Activated CD4-positive, alpha-beta T cell treated with anti-CD3 and anti-CD28 coated beads, Interleukin-2, Interleukin-6, amounts not matched to agents 100 ng/mL and 50 ng/mL, durations not matched to agents 16 hours and 8 hours (primary cell): ENCODE data around the gene GP1BA.

Source experiments
- DNase-seq: peaks from one replicate; pipeline ENCODE4 v3.0.0-alpha.2; 2020

The GP1BA gene

DNA sequence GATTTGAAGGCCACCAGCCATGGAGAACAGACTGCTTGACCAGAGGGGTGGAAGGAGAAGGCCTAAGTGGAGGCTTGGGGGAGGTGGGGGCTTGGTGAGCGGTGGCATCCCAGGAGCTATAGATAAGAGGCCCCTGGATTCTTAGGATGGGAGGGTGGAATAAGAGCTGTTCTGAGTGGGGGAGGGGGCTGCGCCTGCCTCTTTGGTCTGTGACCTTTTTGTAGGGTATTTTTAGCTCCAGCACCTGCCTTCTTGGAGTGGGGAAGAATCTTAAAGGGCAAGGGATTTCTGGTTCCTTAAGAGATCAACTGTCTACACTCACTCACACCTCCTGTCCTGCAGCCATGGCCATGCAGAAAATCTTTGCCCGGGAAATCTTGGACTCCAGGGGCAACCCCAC is 19.4 kb downstream of the GP1BA start:
- DNase-seq = no peak

DNA sequence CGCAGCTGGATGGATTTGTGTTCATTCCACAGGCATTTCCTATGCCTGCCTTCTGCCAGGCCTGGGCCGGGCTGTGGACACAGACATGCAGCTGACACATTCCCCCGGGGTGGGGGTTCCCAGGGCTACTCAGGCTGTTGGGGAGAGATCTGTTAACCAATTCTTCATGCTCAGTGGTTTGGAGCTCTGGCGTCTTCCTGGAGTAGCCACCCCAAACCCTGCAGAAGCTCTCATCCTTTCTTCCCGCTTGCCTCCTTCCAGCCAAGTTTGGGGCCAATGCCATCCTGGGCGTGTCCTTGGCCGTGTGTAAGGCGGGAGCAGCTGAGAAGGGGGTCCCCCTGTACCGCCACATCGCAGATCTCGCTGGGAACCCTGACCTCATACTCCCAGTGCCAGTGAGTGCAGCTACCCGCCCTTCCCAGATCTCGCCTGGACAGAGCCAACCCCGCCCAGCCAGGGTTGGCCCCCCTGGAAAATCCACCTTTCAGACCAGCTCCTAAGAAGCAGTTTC is 21.4 kb downstream of the GP1BA start:
- no peak for DNase-seq

DNA sequence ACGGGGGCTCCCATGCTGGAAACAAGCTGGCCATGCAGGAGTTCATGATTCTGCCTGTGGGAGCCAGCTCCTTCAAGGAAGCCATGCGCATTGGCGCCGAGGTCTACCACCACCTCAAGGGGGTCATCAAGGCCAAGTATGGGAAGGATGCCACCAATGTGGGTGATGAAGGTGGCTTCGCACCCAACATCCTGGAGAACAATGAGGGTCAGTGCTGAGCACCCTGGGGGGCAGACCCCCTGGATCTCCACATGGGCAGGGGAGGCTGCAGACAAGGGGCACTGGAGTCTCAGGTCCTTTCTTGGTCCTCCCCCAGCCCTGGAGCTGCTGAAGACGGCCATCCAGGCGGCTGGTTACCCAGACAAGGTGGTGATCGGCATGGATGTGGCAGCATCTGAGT is 23.0 kb downstream of the GP1BA start:
- no peak for DNase-seq

DNA sequence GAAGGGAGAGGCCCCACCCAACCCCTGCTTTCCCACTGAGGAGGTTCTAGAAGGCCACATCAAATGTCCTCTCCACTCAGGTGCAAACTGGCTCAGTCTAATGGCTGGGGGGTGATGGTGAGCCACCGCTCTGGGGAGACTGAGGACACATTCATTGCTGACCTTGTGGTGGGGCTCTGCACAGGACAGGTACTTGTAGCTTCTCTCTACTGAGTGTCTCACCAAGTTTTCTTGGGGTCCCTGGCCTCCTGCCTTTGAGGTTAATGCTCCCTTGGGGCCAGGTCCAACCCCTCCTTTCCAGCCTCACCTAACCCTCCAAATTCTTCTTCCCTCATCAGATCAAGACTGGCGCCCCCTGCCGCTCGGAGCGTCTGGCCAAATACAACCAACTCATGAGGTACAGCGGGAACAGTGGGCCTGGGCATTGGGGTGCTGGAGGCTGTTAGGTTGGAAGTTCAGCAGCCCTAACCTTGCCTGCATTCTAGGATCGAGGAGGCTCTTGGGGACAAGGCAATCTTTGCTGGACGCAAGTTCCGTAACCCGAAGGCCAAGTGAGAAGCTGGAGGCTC is 24.5 kb downstream of the GP1BA start:
- peak; percentile 44 for DNase-seq

DNA sequence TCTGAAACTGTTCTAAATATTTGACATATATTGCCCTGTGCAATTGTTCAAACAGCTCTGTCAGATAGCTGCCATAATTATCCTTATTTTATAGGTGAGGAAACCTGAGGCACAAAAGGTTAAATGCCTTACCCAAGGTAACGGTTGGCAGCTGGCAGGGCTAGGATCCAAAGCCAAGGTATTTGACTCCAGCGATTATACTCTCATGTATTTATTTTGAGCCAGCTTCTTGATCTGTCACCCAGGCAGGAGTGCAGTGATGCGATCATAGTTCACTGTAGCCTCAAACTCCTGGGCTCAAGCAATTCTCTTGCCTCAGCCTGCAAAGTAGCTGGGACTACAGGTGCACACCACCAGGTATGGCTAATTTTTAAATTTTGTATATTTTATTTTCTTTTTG is 26.0 kb downstream of the GP1BA start:
- DNase-seq = no peak

DNA sequence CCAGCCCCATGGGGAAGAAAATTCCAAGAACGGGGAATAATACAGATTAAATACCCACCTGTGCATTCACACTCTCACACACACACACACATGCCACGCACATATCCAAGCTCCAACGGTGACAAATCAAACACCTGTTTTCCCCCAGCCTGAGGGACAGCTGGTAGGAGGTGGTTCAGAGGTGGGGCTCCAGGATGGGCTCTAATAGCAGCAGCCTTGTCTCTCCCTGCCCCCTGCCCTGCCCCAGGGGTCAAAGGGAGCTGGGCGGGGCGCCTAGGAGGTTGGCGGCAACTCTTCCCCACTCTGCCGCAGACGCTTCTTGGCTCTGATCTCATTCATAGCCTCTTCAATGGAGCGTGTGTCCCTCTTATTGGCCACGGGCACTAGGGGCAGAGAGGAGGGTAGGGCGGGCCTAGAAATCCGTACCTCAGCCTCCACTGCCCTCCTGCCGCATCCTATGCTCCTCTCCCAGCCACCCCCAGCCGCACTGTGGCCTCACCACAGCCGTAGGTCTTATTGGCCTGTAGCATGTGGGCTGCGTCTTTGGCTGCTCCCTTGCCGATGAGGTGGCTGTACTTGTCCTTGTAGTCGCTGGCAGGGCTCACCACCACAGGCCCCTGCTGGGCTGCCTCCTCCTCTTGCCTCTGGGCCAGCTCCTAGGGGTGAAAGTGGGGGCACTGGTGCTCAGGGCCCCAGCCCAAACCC is 27.3 kb downstream of the GP1BA start:
- no peak for DNase-seq

DNA sequence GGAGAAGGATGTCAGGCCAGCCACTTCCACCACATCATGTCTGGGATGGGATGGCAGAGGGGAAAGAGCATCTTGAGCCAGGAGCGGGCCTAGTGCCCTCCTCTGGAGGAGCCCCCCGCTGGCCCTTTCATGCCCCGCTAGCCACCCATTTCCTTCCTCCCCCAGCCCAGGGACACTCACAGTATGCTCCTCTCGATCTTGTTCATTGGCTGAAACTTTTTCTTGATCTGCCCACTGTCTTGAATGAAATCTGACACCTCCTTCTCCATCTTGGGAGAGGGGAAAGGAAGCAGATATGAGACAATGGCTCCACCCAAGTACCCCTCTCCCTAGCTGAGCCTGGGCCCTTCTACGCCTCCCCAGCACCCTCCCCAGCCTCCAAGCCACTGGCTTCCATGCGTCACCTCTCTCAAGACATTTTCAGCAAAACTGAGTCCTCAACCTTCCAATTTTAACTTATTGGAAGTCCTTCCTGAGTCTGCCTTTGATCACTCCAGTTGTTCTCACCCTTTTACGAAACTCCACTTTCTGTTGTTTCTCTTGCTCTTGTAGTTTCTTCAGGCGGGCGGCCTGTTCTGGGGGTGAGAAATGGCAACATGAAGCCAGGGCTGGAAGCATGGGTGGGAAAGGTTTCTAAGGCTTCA is 28.3 kb downstream of the GP1BA start:
- no peak for DNase-seq

DNA sequence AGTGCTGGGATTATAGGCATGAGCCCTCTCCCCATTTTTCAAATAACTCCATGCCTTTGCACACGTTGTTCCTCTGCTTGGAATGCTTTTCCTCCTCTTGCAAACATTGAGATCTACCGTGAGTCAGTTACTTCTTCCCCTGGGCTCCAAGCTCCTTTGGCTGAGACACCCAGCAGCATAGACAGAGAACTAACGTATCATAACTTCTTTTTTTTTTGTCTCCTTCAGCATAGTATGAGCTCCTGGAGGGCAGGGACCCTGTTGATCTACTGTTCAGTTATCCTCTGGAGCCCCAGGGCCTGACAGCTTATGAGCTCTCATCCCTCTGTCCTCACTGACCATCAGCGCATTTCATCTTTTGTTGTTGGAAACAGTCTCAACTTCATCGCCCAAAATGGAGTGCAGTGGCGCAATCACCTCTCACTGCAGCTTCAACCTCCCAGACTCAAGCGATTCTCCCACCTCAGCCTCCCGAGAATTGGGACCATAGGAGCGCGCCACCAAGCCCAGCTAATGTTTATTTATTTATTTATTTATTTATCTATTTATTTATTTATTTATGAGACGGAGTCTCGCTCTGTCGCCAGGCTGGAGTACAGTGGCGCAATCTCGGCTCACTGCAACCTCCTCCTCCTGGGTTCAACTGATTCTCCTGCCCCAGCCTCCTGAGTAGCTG is 33.4 kb downstream of the GP1BA start:
- DNase-seq = no peak

DNA sequence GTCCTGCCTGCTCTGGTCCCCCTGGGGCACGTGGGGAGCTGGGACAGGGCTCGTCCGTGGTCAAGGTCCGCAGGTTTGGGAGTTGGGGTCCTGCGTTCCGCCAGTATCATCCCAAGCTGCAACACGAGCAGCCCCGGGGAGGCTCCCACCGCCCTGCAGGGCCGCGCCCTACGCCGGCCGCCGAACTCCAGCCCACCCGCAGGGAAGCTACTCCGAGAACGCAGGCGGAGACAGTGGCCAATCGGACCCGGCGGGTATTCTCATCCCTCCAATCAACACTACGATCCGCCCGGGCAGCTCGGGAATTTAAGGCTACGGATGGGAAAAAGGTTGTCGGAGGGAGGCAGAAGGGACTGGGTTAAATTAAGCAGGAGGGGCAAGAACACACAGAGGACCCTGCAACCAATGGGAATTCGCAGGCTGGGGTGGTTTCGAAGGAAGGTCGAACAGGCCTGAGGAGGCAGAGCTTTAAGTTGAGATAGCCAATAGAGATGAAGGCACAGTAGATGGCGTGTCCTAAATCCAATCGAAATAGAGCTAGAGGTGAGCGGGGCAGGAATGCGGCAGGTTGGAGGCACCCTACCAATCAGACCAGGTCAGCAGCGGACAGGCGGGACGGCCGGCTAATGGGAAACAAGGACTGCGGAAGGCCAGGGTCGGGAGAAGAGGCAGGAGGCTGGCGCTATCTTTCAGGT is 34.9 kb downstream of the GP1BA start:
- DNase-seq = peak; percentile 98

DNA sequence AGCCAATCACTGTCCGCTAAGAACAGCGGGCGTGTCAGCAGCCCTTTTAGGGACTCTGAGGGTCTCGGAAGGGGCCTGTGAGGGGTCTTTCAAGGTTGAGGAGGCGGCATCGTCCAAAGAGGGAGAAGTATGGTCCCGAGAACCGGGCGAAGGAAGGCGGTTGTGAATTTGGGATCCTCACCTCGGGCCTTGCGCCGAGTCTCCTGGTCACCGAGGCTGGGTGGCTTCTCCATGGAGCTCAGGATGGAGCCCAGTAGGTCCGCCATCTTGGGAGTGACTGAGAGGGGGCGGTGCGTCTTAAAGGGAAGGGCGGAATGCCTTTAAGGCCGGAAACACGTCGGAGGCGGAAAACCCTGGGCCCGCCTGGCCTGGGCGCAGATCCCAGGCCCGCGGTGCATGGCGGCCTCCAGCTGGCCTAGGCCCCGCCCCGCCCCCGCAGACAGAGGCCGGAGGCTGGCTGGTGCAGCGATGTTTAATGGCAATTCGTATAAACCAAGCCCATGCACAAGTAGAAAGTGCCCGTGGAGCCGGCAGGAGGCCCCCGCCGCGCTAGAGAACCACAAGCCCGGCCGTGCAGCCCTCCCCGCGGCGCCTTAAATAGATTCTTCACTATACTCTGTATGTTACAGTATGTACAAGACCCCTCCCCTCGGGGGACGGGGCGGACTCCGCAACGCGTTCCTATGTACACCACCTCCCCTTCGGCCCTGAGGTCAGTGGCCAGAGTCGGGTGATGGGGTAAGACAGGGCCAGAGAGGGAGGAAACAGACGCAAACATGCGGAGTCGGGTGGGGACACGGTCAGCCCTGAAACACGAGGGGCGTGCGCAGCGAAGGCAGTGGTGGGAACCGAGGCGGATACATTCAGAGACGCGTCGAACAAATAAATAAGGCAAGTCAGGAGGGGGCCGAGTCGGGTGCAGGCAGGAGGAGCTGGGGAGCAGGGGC is 35.7 kb downstream of the GP1BA start, which contains the start of gene SPAG7:
SPAG7 (minus strand) TSS at position 279 of the 947 bp plus-strand sequence; CDS start at position 266, 13 bp downstream.
- peak; percentile 96 for DNase-seq

DNA sequence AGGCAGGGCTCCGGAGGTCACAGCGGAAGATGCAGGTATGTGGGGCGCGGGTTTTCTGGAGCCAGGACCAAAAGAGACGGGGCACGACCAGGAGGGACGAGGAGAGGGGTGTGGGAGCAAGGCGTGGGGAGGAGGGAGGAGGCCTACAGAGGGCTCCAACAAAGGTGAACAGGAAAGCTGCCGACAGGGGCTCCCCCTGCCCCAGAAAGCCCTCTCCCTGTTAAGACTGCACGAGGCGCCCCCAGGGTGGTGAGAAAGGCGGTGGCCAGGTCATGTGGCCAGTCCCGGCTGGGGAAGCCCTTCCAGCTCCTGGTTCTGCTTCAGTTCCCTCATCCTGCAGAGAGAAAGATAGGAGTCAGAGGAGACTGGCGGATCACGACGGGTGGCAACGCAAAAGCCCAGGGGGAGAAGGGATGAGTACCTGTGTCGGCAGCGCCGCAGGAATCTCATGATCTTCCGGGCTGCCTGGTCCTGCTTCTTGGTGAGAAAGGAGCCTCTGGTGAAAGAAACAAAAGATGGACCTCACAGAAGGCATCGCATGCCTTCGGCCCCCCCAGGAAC is 36.5 kb downstream of the GP1BA start:
- DNase-seq = peak; percentile 38

DNA sequence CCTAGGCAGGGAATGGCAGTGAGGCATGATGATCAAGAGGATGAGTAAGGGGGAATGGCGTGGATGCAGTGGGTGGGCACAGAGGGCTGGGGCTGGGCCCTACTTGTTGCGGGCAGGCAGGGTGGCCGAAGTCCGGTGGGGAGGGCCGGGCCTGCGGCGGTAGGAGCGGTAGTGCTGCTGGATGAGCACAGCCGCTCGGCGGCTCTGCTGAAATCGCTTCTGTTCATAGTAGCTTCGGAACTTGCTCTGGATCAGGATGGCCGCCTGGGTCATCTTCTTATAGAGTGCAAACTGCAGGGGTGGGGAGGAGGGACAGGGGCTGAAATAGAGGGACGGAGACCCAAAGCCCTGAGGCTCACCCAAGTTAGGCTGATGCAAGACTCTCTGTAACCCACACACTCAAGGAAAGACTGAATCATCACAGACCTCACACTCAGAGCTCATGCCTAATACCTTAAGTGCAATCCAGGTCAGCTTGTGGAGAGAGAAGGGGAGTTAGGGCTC is 37.0 kb downstream of the GP1BA start:
- peak; percentile 85 for DNase-seq

DNA sequence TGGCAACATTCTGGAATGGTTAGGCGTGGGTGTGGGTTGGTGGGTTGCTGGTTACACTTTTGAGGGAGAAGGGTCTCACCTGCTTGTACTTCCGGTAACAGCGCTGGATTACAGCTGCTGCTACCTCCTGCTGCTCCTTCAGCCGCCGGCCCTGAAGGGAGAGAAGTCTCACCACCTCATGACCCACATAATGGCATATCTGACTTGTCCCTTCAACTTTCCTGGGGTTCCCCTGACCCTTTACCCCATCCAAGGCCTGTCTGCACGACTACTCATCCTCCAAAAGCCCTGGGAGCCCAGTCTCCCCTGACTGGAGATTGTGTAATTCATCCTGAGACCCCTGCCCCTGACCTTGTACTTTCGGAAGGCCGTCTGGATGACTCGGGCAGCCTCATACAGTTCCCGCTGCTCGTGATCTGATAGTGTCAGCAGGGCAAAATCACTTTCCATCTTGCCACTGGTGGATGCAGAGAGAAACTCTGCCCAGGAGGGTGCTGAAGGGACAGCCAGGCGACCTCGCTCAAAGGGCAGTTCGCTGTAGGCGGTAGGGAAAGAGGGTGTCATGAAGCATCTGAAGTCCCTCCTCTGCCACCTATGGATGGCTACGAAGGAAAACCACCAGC is 37.6 kb downstream of the GP1BA start:
- peak; percentile 21 for DNase-seq

DNA sequence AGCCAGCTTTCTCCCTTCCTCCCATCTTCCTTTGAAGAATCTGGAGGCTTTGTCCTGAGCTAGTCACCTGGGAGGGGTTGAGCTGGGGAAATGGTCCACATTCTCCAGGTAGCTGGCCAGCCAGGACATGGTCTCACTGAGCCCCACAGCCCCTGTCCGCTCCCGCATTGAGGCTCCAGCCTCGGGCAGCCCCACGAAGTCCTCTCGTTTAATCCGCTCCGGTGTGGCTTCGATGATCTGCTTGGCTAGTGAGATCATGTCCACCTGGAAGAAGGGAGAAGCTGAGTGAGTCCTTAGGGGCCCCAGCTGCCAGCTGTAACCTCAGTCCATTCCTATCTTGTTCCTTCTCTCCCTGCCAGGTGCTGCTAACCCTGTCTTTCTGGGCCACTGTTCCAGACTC is 38.2 kb downstream of the GP1BA start:
- no peak for DNase-seq

DNA sequence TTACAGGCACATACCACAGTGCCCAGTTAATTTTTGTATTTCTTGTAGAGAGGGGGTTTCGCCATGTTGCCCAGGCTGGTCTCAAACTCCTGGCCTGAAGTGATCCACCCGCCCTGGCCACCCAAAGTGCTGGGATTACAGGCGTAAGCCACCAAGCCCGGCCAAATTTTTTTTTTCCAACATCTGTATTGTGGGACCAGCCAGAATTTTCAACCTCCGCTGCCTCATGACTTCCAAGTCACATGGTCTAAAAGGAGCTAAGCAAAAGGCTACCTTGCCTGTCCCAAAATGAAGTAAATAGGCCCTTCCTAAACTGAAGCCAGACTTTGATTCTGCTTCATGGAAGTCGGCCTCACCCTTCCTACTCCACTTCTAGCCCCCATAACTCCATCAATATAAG is 39.7 kb downstream of the GP1BA start:
- no peak for DNase-seq

DNA sequence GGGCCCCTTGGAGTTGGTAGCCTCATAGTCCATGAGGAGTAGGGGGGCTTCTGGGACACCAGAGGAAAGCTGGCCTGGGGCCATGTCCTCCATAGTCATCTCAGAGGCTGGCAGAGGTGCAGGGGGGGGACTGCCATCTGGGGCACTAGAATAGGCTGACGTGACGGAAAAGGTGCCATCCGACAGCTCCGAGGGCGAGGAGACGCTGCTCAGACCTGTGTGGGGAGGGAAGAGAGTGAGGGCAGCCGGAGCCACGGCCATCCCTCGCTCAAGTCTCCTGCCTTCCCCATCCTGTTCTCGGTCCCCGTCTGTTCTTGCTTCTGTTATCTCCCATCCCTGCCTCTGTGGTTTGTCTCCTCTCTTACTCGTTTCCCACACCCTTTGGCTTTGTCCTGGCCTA is 40.2 kb downstream of the GP1BA start:
- no peak for DNase-seq

DNA sequence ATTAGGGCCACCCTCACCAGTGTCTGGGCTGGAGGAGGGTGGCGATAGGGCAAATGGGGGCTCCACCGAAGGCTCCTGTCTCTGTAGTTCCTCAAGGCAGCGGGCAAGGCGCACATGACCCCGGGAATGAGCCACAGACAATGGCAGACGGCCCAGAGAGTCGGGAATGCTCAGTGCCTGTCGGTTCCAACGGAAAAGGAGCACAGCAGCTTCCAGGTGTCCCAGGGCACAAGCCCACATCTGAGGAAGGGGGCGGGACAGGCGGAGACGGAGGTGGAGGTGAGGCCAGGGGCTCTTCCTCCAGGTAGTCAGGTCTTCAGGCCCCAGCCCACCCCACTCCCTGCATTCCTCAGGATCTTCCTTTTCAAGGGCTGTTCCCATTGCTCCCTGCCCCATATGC is 40.7 kb downstream of the GP1BA start:
- no peak for DNase-seq

DNA sequence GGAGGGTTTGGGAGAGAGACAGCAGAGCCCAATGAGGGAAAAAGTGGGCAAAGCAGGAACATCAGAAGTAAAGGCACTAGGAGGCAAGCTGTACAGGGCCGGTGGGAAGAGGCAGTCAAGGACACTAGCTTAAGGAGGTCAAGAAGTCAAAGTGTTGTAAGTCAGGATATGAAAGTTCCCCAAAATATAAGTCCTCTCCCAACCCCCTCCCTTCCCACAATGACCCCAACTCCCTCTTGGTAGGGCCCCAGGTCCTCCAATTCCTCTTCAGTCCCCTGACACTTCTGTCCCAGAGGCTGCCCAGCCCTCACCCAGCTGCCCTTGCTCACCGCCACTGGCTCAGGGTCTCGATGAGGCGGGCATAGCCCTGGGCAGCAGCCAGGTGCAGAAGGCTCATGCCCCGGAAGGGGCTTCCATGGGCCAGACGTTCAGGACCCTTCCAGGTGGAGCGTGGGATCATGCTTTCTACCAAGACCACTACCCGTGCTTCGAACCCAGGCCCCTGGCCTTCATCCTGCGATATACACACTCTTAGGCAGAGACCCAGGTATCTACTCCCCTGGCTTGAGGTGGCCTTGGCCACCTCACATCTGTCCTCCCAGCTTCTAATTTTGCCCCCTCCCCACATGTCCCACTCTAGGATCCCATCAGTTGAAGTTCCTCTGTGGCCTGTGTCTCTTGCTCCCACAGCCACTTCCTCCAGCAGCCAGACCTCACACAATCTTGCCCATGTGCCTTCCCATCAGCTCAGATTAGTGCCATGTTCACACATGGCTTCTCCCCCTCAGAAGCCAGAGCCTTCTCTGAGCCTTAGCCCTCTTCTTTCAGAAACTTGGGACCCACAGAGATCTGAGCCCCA is 41.4 kb downstream of the GP1BA start:
- DNase-seq = no peak

DNA sequence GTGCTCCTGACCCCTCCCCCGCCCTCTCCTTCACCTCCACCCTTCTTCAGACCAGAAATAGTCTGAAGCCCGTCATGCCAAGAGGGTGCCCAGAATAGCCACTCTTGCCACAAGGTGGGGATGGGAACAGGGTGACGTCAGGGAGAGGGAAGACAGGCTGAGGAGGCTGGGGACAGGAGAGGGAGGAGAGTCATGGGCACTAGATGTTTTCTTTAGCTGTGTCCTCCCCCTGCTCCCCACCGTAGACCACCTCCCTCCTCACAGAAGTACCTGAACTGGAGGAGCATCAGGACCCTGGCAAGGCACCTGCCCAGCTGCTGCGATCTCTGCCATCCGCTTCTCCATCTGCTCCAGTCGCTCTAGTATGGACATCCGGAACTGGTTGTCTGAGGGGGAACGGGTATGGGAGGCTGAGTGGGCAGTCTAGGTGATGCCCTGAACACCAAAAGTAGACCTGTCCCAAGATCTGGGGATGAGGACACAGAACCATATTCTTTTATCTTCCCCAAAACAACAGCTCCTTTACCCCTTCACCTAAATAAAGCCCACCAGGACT is 42.1 kb downstream of the GP1BA start:
- no peak for DNase-seq
